BJ (cell line): Measurements from ENCODE around the gene DCLK1. TPM values are rescaled to one million over a fixed set of nuclear protein-coding genes. Genes with fewer than 3 reads are reported as not detected.

Source experiments
- CTCF ChIA-PET: fragments of 350-600 bp; formaldehyde crosslinking; extraction: SDS; loops from one replicate; lab custom pipeline; 2021; ENCODE audit warnings: antibody characterized with exemption, inconsistent platforms; lab: Yijun Ruan, JAX
- POLR2A ChIA-PET: fragments of 300-600 bp; sonication (Branson Sonifier 250); formaldehyde crosslinking; extraction: SDS; loops from one replicate; lab custom pipeline; 2021; ENCODE audit warnings: antibody characterized with exemption; lab: Charles Lee
- DNase-seq: peaks from one replicate; pipeline ENCODE4 v3.0.0-alpha.2; 2011; ENCODE audit warnings: low read depth
- H3K27me3 ChIP-seq: 2 replicates; pipeline ENCODE4 v1.6.0; 2011; ENCODE audit warnings: low read length; ENCODE audit not compliant: control insufficient read depth, insufficient read depth
- H3K36me3 ChIP-seq: 2 replicates; pipeline ENCODE4 v1.5.1; 2011; ENCODE audit warnings: low read length; ENCODE audit not compliant: control insufficient read depth, insufficient read depth
- H3K4me3 ChIP-seq: 2 replicates; pipeline ENCODE4 v1.5.1; 2011; ENCODE audit warnings: low read depth, mild to moderate bottlenecking, control low read depth, low read length
- polyA plus RNA-seq: library from polyadenylated mRNA; depleted of rRNA; stranded (reverse); fragments of >200 nt; gene quantifications from 2 replicates; pipeline ENCODE4 v1.2.3, GENCODE V29; 2011
- TF ChIP-seq, protein P1 (sequence below): IDR thresholded peaks from 2 replicates; pipeline ENCODE4 v1.5.1; 2011; ENCODE audit warnings: low read depth, mild to moderate bottlenecking, control low read depth, inconsistent platforms, low read length, moderate library complexity; ENCODE audit not compliant: insufficient read depth

Gene DCLK1
- polyA plus RNA-seq, 1 experiment, result 1.1 TPM

DNA sequence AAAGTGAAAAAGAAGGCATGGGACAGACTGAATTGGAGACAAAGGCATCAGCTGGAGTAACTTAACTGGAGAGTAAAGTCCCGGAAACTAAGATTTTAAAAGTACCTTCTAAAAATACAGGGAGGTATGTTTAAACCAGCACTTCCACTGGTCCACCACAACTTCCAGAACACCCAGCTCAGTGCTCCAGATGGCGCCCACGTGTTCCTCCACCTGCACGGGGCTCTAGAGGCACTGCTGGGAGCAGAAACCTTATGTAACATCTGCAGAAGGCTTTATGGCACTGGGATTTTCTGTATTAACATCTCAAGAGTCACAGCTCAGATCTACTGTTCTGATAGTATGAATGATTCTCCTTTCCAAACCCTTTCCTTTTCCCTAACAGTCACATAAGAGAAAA, 252.1 kb downstream of the DCLK1 start:
- H3K27me3 ChIP-seq, result no peaks in the 10 kb centered on the region
- no peaks in the 10 kb centered on the region for H3K36me3 ChIP-seq
- no peak overlapping the region for H3K4me3 ChIP-seq
- POLR2A ChIA-PET, result no interaction called here
- CTCF ChIA-PET, result no interaction called here
- no peak for DNase-seq
- TF ChIP-seq, protein P1, sequence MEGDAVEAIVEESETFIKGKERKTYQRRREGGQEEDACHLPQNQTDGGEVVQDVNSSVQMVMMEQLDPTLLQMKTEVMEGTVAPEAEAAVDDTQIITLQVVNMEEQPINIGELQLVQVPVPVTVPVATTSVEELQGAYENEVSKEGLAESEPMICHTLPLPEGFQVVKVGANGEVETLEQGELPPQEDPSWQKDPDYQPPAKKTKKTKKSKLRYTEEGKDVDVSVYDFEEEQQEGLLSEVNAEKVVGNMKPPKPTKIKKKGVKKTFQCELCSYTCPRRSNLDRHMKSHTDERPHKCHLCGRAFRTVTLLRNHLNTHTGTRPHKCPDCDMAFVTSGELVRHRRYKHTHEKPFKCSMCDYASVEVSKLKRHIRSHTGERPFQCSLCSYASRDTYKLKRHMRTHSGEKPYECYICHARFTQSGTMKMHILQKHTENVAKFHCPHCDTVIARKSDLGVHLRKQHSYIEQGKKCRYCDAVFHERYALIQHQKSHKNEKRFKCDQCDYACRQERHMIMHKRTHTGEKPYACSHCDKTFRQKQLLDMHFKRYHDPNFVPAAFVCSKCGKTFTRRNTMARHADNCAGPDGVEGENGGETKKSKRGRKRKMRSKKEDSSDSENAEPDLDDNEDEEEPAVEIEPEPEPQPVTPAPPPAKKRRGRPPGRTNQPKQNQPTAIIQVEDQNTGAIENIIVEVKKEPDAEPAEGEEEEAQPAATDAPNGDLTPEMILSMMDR, result no peak

DNA sequence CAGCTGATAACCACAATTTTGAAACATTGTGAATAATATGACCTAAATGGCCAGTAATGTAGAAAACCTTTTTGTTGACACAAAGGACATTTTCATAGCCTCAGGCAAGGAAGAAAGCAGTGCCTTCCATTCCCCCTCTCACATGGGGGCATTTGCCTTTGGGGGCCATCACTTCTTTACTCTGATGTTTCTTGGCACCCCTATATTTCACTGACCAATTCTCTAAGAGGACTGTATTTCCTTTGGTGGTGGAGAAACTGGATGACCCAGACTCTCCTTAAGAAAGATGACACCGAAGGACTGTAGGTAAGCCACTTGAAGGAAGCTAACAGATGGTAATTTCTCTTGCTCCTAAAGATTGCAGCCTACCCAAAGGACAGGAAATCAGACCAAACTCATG, 254.6 kb downstream of the DCLK1 start:
- Histone ChIP-seq H3K4me3 (no peak overlapping the region), H3K27me3 (no peaks in the 10 kb centered on the region), H3K36me3 (no peaks in the 10 kb centered on the region)
- POLR2A ChIA-PET, result no interaction called here
- CTCF ChIA-PET, result interaction anchor here (1.1 kb wide), 1 partner anchor 58 kb away, joined by 5 read pairs; no protein-coding TSS in a partner anchor
- TF ChIP-seq, protein P1, result no peak
- no peak for DNase-seq

DNA sequence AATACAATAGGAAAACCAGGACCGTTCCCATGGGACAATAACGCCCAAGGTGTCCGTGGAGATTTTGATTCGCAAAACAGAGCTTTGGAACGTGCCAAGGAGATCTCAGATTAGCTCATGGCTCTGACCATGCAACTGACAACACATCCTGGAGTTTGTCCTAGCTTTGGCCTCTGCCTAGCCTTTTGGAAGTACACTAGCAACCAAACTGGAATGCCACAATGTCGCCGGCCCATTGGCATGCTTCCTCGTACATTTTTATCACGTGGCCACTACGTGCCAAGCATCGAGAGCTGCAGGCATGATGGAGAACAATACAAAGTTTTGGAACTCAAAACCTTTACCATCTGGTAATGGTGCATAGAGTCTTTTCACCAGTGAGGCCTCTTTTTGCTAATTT, 256.5 kb downstream of the DCLK1 start:
- DNase-seq, result no peak
- CTCF ChIA-PET, result interaction anchor here (1.4 kb wide), 1 partner anchor 17 kb away, joined by 3 read pairs; no protein-coding TSS in a partner anchor
- no peak overlapping the region for H3K4me3 ChIP-seq
- POLR2A ChIA-PET, result no interaction called here
- H3K27me3 ChIP-seq, result no peaks in the 10 kb centered on the region
- H3K36me3 ChIP-seq, result no peaks in the 10 kb centered on the region
- TF ChIP-seq, protein P1, result no peak

DNA sequence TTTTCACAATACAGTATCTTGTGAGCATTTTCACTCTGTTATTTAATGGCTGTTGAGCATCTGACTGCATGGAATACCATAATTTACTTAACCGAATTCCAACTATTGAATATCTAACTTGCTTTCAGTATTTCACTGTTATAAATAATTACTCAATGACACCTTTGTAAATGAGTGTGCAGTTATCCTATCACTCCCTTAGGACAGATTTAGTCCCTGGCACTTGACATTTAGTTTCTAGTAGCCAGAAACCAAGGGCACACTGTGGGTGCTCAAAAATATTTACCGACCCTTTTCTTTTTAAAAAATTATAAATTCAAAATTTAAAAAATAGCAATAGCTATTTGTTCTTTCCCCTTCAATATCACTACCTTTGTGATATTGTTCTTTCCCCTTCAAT, 258.8 kb downstream of the DCLK1 start:
- TF ChIP-seq, protein P1, result no peak
- H3K27me3 ChIP-seq, result no peaks in the 10 kb centered on the region
- no peak for DNase-seq
- CTCF ChIA-PET, result interaction anchor here (1.4 kb wide), 1 partner anchor 10 kb away, joined by 3 read pairs; no protein-coding TSS in a partner anchor
- no peaks in the 10 kb centered on the region for H3K36me3 ChIP-seq
- no peak overlapping the region for H3K4me3 ChIP-seq
- POLR2A ChIA-PET, result no interaction called here

GRCh38 chr13:35871561-35871960, 259.6 kb downstream of the DCLK1 start:
- Histone ChIP-seq H3K27me3 (no peaks in the 10 kb centered on the region), H3K36me3 (no peaks in the 10 kb centered on the region), H3K4me3 (no peak overlapping the region)
- CTCF ChIA-PET, result interaction anchor here (1.4 kb wide), 1 partner anchor 11 kb away, joined by 3 read pairs; no protein-coding TSS in a partner anchor
- POLR2A ChIA-PET, result no interaction called here
- DNase-seq, result no peak
- TF ChIP-seq, protein P1, result no peak
